Mesenchymal stem cell (in vitro differentiated cells and primary cell): ENCODE data around the gene CCNK.
A peak's percentile ranks its signal among the peaks of the same experiment; 100 is the strongest.

Experiments used
- DNase-seq: peaks from one replicate; pipeline ENCODE4 v3.0.0-alpha.2; 2013
- H2AFZ ChIP-seq: one replicate; pipeline ENCODE4 v1.6.1; 2013; ENCODE audit warnings: low read depth, mild to moderate bottlenecking, control low read depth, inconsistent platforms, low read length, moderate library complexity
- H2AK5ac ChIP-seq: 2 replicates; pipeline ENCODE4 v1.6.1; 2013; ENCODE audit warnings: low read length, moderate library complexity, mild to moderate bottlenecking, inconsistent platforms; ENCODE audit not compliant: severe bottlenecking
- H2BK120ac ChIP-seq: one replicate; pipeline ENCODE4 v1.6.1; 2013; ENCODE audit warnings: low read depth, mild to moderate bottlenecking, inconsistent platforms, low read length, moderate library complexity
- H2BK12ac ChIP-seq, 2 experiments: one replicate each; pipeline ENCODE4 v1.6.1; 2013; ENCODE audit warnings: inconsistent platforms in 2 of 2, low read length in 2 of 2, mild to moderate bottlenecking in 2 of 2, moderate library complexity in 2 of 2, control low read depth in 1 of 2
- H2BK15ac ChIP-seq: one replicate; pipeline ENCODE4 v1.6.1; 2013; ENCODE audit warnings: mild to moderate bottlenecking, low read depth, inconsistent platforms; ENCODE audit not compliant: poor library complexity, severe bottlenecking
- H2BK5ac ChIP-seq: 2 replicates; pipeline ENCODE4 v1.6.1; 2013; ENCODE audit warnings: low read depth, mild to moderate bottlenecking, low read length, control low read depth, inconsistent platforms; ENCODE audit not compliant: poor library complexity, severe bottlenecking
- H3K14ac ChIP-seq, 2 experiments: one replicate each; pipeline ENCODE4 v1.6.1; 2013; ENCODE audit warnings: inconsistent platforms in 2 of 2, low read length in 2 of 2, control low read depth in 1 of 2, mild to moderate bottlenecking in 1 of 2, moderate library complexity in 1 of 2
- H3K18ac ChIP-seq, 2 experiments: one replicate each; pipeline ENCODE4 v1.6.1; 2013; ENCODE audit warnings: inconsistent platforms in 2 of 2, low read length in 2 of 2, control low read depth in 1 of 2, low read depth in 1 of 2, mild to moderate bottlenecking in 1 of 2
- H3K23ac ChIP-seq, 2 experiments: one replicate each; pipeline ENCODE4 v1.6.1; 2013; ENCODE audit warnings: inconsistent platforms in 2 of 2, low read length in 2 of 2, mild to moderate bottlenecking in 2 of 2, moderate library complexity in 2 of 2, control low read depth in 1 of 2
- H3K27ac ChIP-seq: 2 replicates; pipeline ENCODE4 v1.5.1; 2013; ENCODE audit warnings: mild to moderate bottlenecking, moderate library complexity, low read length, control low read depth, inconsistent platforms; ENCODE audit not compliant: poor library complexity, severe bottlenecking
- H3K27me3 ChIP-seq, 2 experiments: 2 replicates each; pipeline versions ENCODE4 v1.6.1 to v1.7.0; 2013; ENCODE audit warnings: low read length in 2 of 2, mild to moderate bottlenecking in 2 of 2, moderate library complexity in 2 of 2, control low read depth in 1 of 2, inconsistent platforms in 1 of 2; ENCODE audit not compliant: control insufficient read depth in 1 of 2, insufficient read depth in 1 of 2
- H3K36me3 ChIP-seq, 2 experiments: 2 replicates each; pipeline versions ENCODE4 v1.6.1 to v1.7.0; 2013; ENCODE audit warnings: low read length in 2 of 2, control low read depth in 1 of 2, inconsistent platforms in 1 of 2, low read depth in 1 of 2, mild to moderate bottlenecking in 1 of 2; ENCODE audit not compliant: insufficient read depth in 2 of 2, control insufficient read depth in 1 of 2
- H3K4ac ChIP-seq, 2 experiments: one replicate each; pipeline ENCODE4 v1.6.1; 2013; ENCODE audit warnings: inconsistent platforms in 2 of 2, low read length in 2 of 2, mild to moderate bottlenecking in 2 of 2, moderate library complexity in 2 of 2, control low read depth in 1 of 2, low read depth in 1 of 2
- H3K4me1 ChIP-seq: 2 replicates; pipeline ENCODE4 v1.6.1; 2013; ENCODE audit warnings: low read depth, low read length, control low read depth; ENCODE audit not compliant: control insufficient read depth, insufficient read depth
- H3K4me2 ChIP-seq: 2 replicates; pipeline ENCODE4 v1.6.1; 2013; ENCODE audit warnings: low read length, mild to moderate bottlenecking, inconsistent platforms; ENCODE audit not compliant: poor library complexity, severe bottlenecking
- H3K4me3 ChIP-seq, 2 experiments: 2 replicates each; pipeline versions ENCODE4 v1.5.1 to v1.7.0; 2013; ENCODE audit warnings: low read length in 2 of 2, mild to moderate bottlenecking in 2 of 2, control low read depth in 1 of 2, low read depth in 1 of 2; ENCODE audit not compliant: insufficient read depth in 1 of 2
- H3K79me1 ChIP-seq: replicated peaks from 2 replicates; pipeline ENCODE4 v1.6.1; 2013; ENCODE audit warnings: mild to moderate bottlenecking, control low read depth, low read length, inconsistent platforms; ENCODE audit not compliant: poor library complexity, severe bottlenecking
- H3K9ac ChIP-seq: 2 replicates; pipeline ENCODE4 v1.7.0; 2013; ENCODE audit warnings: mild to moderate bottlenecking, low read length, moderate library complexity
- H3K9me3 ChIP-seq: 2 replicates; pipeline ENCODE4 v1.7.0; 2013; ENCODE audit warnings: mild to moderate bottlenecking, low read length; ENCODE audit not compliant: control insufficient read depth
- H4K8ac ChIP-seq: one replicate; pipeline ENCODE4 v1.6.1; 2013; ENCODE audit warnings: inconsistent platforms, mild to moderate bottlenecking, low read length, moderate library complexity
- H4K91ac ChIP-seq: one replicate; pipeline ENCODE4 v1.6.1; 2013; ENCODE audit warnings: mild to moderate bottlenecking, low read length, inconsistent platforms
- WGBS: methylation state at CpG from one replicate; pipeline ENCODE4 v1.1.7; 2013; ENCODE audit warnings: mixed read lengths; 5-methylcytosine and 5-hydroxymethylcytosine counted together

CCNK gene

DNA sequence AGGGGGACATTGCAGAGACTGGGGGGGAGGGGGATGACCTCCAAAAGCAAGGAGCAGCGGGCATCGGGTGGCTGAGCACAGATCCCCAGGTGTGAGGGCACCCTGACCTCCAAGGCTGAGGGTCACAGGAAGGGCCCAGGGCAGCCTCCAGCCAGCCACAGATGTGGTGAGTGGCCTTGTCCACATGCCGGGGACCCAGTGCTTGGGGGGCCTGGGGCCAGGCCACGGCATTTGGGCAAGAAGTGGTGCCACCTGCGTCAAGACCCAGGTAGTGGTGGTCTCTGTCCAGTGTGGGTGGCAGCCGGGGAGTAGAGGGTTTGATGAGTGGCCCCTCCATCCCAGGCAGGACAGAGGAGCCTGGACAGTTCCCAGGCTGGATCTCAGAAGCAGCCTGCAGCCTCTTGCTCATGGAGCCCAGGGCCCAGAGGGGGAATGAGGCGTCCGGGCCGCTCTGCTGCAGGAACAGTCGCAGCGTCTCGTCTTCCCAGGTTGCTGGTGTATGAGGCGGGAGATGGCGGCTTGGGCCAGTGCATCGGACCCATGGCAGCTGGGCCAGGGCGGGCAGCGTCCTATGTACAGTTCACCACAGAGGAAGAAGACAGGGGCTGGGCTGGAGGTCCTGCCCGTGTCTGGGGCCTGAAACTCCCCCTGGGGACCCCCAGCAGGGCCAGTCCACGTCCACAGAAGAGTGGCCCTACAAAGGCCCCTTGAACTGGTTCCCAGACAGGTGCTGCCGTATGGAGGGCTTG lies 33.5 kb downstream of the CCNK start:
- Histone ChIP-seq H4K8ac (peak overlapping the region; percentile 36), H3K18ac (no peak overlapping the region), H4K91ac (no peak overlapping the region), H3K27me3 (peaks cover 0 to 8% of the 10 kb centered on the region in 2 experiments), H2BK12ac (no peak overlapping the region), H3K4me3 (no peak overlapping the region), H2BK5ac (no peak overlapping the region), H2AK5ac (no peak overlapping the region), H3K9ac (no peak overlapping the region), H3K36me3 (peaks cover 9 to 49% of the 10 kb centered on the region in 2 experiments), H3K14ac (no peak overlapping the region), H3K4me1 (peaks cover 11% of the 10 kb centered on the region), H3K79me1 (peaks cover 3% of the 10 kb centered on the region), H2BK15ac (no peak overlapping the region), H2AFZ (no peak overlapping the region), H3K23ac (no peak overlapping the region), H3K9me3 (no peaks in the 10 kb centered on the region), H2BK120ac (no peak overlapping the region), H3K4ac (no peak overlapping the region), H3K27ac (no peak overlapping the region), H3K4me2 (no peak overlapping the region)
- DNase-seq, result no peak
- 94% methylated on average over 20 of the region's 20 CpGs for WGBS

- H3K14ac ChIP-seq, result no peak overlapping the region
- H3K9me3 ChIP-seq, result no peaks in the 10 kb centered on the region
- H3K4ac ChIP-seq, result no peak overlapping the region
- no peak overlapping the region for H2BK5ac ChIP-seq
- no peak overlapping the region for H3K9ac ChIP-seq
- no peak overlapping the region for H2AFZ ChIP-seq
- H3K27me3 ChIP-seq, result peaks cover 0 to 8% of the 10 kb centered on the region in 2 experiments
- no peak overlapping the region for H3K23ac ChIP-seq
- H2BK15ac ChIP-seq, result no peak overlapping the region
- no peak overlapping the region for H3K4me3 ChIP-seq
- H2BK12ac ChIP-seq, result no peak overlapping the region
- no peak overlapping the region for H2AK5ac ChIP-seq
- H3K36me3 ChIP-seq, result peaks cover 9 to 42% of the 10 kb centered on the region in 2 experiments
- 95% methylated on average over 27 of the region's 27 CpGs for WGBS
- H2BK120ac ChIP-seq, result no peak overlapping the region
- no peak for DNase-seq
- peak overlapping the region; percentile 14 for H4K8ac ChIP-seq
- H3K4me1 ChIP-seq, result peaks cover 11% of the 10 kb centered on the region
- H3K18ac ChIP-seq, result no peak overlapping the region
- H4K91ac ChIP-seq, result peak overlapping the region; percentile 41
- H3K79me1 ChIP-seq, result peaks cover 3% of the 10 kb centered on the region
- H3K27ac ChIP-seq, result no peak overlapping the region
- H3K4me2 ChIP-seq, result no peak overlapping the region
These were observed 34.3 kb downstream of the CCNK start for GRCh38 chr14:99515301-99516155.

DNA sequence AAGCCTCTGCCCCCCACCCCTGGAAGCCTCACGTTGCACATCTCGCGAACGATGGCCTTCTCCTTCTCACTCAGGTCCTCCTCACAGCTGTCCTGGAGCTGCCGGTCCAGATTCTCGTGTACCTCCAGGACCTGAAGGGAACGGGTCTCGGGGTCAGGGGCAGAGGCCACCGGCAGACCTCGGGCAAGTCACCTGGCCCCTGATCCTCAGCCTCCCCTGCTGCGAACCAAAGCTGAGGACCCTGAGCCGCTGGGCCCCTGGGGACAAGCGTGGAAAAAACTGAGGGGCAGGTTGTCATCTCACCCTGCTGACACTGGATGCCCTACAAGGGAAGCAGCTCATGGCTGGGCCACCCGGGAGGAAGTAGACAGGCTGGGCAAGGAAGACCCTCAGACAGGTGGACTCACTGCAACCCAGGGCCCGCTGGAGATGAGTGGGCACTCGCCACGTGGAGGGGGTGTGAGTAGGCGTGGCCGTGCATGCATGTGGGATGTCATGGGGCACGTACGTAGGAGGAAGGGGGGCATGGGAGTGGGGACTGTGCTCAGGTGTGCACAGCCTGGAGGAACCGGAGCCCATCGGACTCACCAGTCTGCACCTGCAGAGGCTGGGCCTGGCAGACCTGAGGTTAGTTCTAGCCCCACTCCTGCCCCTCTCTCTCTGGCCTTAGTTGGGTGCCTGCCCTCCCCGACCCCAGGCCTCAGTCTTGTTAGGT lies 35.1 kb downstream of the CCNK start:
- WGBS, result 93% methylated on average over 24 of the region's 24 CpGs
- Histone ChIP-seq H2BK120ac (no peak overlapping the region), H2AFZ (no peak overlapping the region), H3K18ac (no peak overlapping the region), H3K9me3 (no peaks in the 10 kb centered on the region), H3K79me1 (peaks cover 3% of the 10 kb centered on the region), H3K23ac (no peak overlapping the region), H3K4me1 (peaks cover 15% of the 10 kb centered on the region), H2AK5ac (no peak overlapping the region), H4K8ac (peak overlapping the region; percentile 45), H3K27ac (no peak overlapping the region), H2BK12ac (no peak overlapping the region), H3K27me3 (peaks cover 0 to 8% of the 10 kb centered on the region in 2 experiments), H2BK15ac (no peak overlapping the region), H3K9ac (no peak overlapping the region), H4K91ac (peak overlapping the region; percentile 41), H3K36me3 (peaks cover 9 to 40% of the 10 kb centered on the region in 2 experiments), H3K4me2 (no peak overlapping the region), H3K4ac (no peak overlapping the region), H2BK5ac (no peak overlapping the region), H3K14ac (no peak overlapping the region), H3K4me3 (no peak overlapping the region)
- no peak for DNase-seq
